Left ventricle myocardium inferior (tissue), 1 donor: ENCODE data around the gene PRIMA1. TPM values are rescaled to one million over a fixed set of nuclear protein-coding genes. Genes with fewer than 3 reads are reported as not detected.

ENCODE experiments used
- DNase-seq: peaks from one replicate; pipeline ENCODE4 v3.0.0-alpha.2; 2020
- H3K27ac ChIP-seq: fragments of 200-600 bp; replicated peaks from 2 replicates; pipeline ENCODE4 v1.8.0; 2021
- H3K27me3 ChIP-seq: fragments of 200-600 bp; 2 replicates; pipeline ENCODE4 v1.8.0; 2021; ENCODE audit warnings: low read depth
- H3K36me3 ChIP-seq: fragments of 200-600 bp; 2 replicates; pipeline ENCODE4 v1.8.0; 2021
- H3K4me1 ChIP-seq: fragments of 200-600 bp; 2 replicates; pipeline ENCODE4 v1.8.0; 2021
- H3K4me3 ChIP-seq: fragments of 200-600 bp; 2 replicates; pipeline ENCODE4 v1.8.0; 2021; ENCODE audit warnings: mild to moderate bottlenecking, moderate library complexity
- H3K9me3 ChIP-seq: fragments of 200-600 bp; replicated peaks from 2 replicates; pipeline ENCODE4 v1.8.0; 2021
- intact Hi-C: fragments of 100-400 bp; cut with micrococcal nuclease; formaldehyde crosslinking; loops from one replicate; pipeline ENCODE4 v1.11.0; 2022
- total RNA-seq: library from RNA; stranded (reverse); fragmentation: NEBNext Ultra II Directional; extraction: Animal tissue kit (Norgen Biotek cat#: 25700); gene quantifications from one replicate; pipeline ENCODE4 v1.2.1, GENCODE V29; 2021
- TF ChIP-seq, protein P1 (sequence below): fragments of 200-600 bp; IDR thresholded peaks from 2 replicates; pipeline ENCODE4 v1.8.0; 2021; ENCODE audit warnings: antibody characterized with exemption, mild to moderate bottlenecking, borderline replicate concordance
- donor health status: DM: no; HTN: yes; CAD: no; lungs with severe emphysema.

The PRIMA1 gene
- total RNA-seq, 1 donor from 2014 or later = 7.3 TPM

DNA sequence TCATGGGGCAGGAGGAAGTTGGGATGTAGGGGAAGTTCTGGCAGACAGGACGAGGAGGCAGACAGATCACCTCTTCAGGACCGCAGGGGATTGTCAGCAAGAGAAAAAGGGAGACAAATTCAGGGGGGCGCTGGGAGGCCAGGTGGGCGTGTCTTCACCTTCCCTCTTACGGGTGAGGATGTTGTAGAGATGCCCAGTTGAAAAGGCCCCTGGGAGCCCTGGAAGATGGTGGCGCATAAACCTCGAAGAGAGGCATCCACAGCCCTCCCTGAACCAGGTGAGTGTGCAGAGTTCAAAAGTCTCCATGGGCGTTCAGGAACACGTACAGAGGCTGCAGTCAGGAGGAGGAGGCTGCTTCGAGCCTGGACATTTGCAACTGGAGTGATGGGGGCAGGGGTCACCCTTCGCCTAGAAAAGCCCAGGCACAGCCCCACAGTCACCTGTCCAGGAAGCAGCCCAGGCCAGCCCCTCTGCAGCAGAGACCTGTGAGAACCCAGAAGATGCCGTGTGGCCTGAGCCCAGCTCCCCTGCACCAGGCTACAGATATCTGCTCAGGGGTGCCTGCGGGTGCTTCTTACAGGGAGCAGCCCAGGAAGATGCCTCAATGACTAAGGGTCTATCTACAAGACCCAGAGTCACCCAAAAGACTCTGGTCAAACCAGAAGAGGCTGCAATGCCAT lies 74.4 kb downstream of the PRIMA1 start:
- TF ChIP-seq, protein P1, sequence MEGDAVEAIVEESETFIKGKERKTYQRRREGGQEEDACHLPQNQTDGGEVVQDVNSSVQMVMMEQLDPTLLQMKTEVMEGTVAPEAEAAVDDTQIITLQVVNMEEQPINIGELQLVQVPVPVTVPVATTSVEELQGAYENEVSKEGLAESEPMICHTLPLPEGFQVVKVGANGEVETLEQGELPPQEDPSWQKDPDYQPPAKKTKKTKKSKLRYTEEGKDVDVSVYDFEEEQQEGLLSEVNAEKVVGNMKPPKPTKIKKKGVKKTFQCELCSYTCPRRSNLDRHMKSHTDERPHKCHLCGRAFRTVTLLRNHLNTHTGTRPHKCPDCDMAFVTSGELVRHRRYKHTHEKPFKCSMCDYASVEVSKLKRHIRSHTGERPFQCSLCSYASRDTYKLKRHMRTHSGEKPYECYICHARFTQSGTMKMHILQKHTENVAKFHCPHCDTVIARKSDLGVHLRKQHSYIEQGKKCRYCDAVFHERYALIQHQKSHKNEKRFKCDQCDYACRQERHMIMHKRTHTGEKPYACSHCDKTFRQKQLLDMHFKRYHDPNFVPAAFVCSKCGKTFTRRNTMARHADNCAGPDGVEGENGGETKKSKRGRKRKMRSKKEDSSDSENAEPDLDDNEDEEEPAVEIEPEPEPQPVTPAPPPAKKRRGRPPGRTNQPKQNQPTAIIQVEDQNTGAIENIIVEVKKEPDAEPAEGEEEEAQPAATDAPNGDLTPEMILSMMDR = no peak
- intact Hi-C loops = no loop called here
- Histone ChIP-seq H3K27me3 (peaks cover 40% of the 10 kb centered on the region), H3K4me1 (peaks cover under 1% of the 10 kb centered on the region), H3K9me3 (no peaks in the 10 kb centered on the region), H3K27ac (no peak overlapping the region), H3K36me3 (no peaks in the 10 kb centered on the region), H3K4me3 (no peak overlapping the region)
- no peak for DNase-seq

DNA sequence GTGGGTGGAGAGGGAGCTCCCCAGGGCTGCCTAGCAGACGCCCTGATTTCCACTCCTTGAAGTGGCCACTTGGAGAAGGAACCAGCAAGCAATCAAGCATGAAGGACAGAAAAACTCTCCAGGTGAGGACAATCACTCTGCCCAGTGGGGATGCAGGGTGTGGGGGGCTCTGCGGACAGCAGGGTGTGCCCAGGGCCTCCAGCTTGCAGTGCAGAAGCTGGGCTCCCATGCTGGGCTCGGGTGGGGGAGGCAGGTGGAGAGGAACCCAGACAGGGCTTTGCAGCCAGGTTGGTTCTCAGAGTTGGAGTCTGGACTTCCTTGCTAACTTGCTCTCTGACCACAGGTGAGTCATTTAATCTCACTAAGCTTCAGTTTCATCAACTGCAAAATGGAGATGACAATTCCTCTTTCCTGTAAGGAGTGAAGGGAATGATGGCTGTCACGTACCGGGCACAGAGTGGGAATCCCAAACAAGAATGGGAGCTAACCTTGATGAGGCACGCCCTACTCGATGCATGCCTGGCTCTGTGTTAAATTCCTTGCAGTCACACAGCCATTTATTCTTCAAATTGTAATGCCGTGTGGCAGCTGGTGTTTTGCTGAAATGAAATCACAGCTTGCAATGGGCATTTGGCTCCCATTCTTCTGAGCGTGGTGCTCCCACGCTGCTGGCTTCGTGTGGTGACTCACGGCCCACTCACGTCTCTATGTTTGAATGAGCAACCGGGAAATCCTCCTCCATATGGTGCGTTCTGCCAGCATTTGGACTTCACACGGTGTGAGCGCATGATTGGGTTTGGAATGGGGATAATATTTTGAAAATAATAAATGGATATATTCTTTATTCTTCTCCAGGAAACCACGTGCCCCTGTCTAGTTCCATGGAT lies 75.2 kb downstream of the PRIMA1 start:
- intact Hi-C loops = no loop called here
- Histone ChIP-seq H3K27me3 (peaks cover 40% of the 10 kb centered on the region), H3K4me3 (no peak overlapping the region), H3K27ac (no peak overlapping the region), H3K36me3 (no peaks in the 10 kb centered on the region), H3K4me1 (peaks cover 6% of the 10 kb centered on the region), H3K9me3 (no peaks in the 10 kb centered on the region)
- DNase-seq = no peak
- TF ChIP-seq, protein P1 = no peak

DNA sequence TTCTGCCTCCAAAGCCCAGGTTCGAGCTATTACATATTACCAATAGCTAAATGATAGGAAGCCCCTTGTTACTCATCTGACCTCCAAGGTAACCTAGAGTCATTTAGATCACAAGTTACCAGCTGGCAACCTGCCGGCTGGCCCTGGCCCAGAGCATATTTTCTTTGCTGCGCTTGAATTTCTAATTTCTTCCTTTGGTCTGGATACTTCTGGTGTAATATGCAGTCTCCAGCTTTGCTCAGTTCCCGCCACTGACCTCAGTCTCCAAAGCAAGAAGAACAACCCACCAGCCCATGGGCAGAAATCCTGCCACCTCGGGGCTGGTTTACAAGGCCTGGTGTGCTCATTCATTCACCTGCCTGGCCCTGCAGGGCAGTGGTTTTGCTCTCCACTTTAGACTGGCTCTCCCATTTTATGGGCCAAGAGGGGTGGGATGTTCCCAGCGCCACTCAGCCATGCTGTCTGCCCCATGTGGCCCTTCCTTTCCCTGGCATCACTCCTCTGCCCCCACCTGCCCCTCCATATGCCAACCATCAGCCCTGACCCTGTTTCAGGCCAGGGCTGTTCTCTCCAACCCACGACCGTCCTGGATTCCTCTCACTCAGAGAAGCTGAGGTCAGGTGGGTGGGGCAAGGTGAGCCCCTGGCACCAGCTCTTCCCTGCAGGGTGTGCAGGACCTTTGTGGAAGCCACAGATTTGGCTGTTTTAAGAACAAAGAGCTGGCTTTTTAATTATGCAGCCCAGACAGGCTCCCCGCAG lies 76.0 kb downstream of the PRIMA1 start:
- TF ChIP-seq, protein P1 = no peak
- DNase-seq = no peak
- Histone ChIP-seq H3K27ac (no peak overlapping the region), H3K4me3 (no peak overlapping the region), H3K36me3 (no peaks in the 10 kb centered on the region), H3K9me3 (no peaks in the 10 kb centered on the region), H3K4me1 (peaks cover 6% of the 10 kb centered on the region), H3K27me3 (peaks cover 38% of the 10 kb centered on the region)
- intact Hi-C loops = no loop called here

DNA sequence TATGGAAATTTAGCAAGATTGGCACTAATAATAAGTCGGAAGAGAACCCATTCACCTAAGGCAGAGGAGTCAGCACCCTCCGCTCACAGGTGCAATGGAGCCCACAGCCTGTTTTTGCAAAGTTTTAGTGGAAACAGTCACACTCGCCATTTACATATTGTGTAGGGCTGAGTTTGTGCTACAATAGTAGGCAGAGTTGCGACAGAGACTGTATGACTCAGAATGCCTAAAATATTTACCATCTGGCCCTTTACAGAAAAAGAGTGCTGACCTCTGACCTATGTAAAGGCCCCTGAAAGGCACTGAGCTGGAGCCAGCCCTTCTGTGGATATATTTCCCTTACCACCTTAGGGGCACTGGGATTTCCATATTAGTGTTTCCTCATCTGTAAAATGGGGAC lies 79.0 kb downstream of the PRIMA1 start:
- TF ChIP-seq, protein P1 = no peak

DNA sequence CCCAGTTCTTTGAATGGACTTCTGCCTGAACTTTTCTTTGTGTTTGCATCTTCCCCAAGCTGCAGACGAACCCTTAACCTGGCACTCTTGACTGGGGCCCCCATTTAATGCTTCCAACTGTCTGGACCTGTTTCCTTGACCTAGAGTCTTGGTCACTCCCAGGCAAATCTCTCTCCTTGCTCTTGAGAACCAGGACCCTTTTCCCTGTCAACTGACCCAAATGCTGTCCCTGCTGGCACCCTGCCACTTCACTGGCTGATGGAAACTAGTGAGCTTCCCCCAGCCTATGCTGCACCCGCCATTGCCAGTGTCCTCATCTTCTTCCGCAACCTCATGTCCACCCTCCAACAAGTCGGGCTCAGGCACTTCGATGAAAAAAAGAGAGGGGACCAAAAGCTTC lies 79.5 kb downstream of the PRIMA1 start:
- no peak for DNase-seq
- intact Hi-C loops = no loop called here
- TF ChIP-seq, protein P1 = no peak
- H3K27me3 ChIP-seq = peaks cover 17% of the 10 kb centered on the region
- no peaks in the 10 kb centered on the region for H3K9me3 ChIP-seq
- H3K27ac ChIP-seq = no peak overlapping the region
- H3K36me3 ChIP-seq = no peaks in the 10 kb centered on the region
- peaks cover 6% of the 10 kb centered on the region for H3K4me1 ChIP-seq
- no peak overlapping the region for H3K4me3 ChIP-seq

More for the DNA sequence above, 79.0 kb downstream of the PRIMA1 start:
- H3K4me1 ChIP-seq = peaks cover 6% of the 10 kb centered on the region
- no peak overlapping the region for H3K27ac ChIP-seq
- peaks cover 18% of the 10 kb centered on the region for H3K27me3 ChIP-seq
- no peak overlapping the region for H3K4me3 ChIP-seq
- intact Hi-C loops = no loop called here
- no peak for DNase-seq
- H3K36me3 ChIP-seq = no peaks in the 10 kb centered on the region
- H3K9me3 ChIP-seq = no peaks in the 10 kb centered on the region
